H1 (cell line): ENCODE results near the gene ZNF232. TPM values are rescaled to one million over a fixed set of nuclear protein-coding genes. Genes with fewer than 3 reads are reported as not detected.

Experiments
- CTCF ChIA-PET: fragments of 300-600 bp; sonication (Branson Sonifier 250); formaldehyde crosslinking; loops from one replicate; lab custom pipeline; 2021; ENCODE audit not compliant: partially characterized antibody; lab: Charles Lee
- POLR2A ChIA-PET: fragments of 300-600 bp; sonication (Branson Sonifier 250); formaldehyde crosslinking; loops from one replicate; lab custom pipeline; 2021; ENCODE audit warnings: inconsistent platforms; ENCODE audit not compliant: partially characterized antibody; lab: Charles Lee
- DNase-seq, 2 experiments: peaks; one replicate each; pipeline versions ENCODE4 v3.0.0 to v3.0.0-alpha.2; 2010 to 2022; ENCODE audit warnings: low spot score in 2 of 2, low read depth in 1 of 2, mixed read lengths in 1 of 2
- FAIRE-seq: peaks from 2 replicates; lab custom pipeline; 2011; peaks lifted over from hg19 to GRCh38; lab: Jason Lieb, UNC
- H2AFZ ChIP-seq: 2 replicates; pipeline ENCODE4 v1.8.1; 2012; ENCODE audit warnings: low read length, inconsistent platforms
- H2AK5ac ChIP-seq: 2 replicates; pipeline ENCODE4 v1.6.1; 2013; ENCODE audit warnings: low read depth, low read length
- H2BK120ac ChIP-seq: replicated peaks from 2 replicates; pipeline ENCODE3; 2013; ENCODE audit warnings: low read depth, low read length, inconsistent platforms
- H2BK12ac ChIP-seq: 2 replicates; pipeline ENCODE4 v1.6.1; 2013; ENCODE audit warnings: low read depth, low read length
- H2BK15ac ChIP-seq: 2 replicates; pipeline ENCODE4 v1.6.1; 2013; ENCODE audit warnings: low read length
- H2BK20ac ChIP-seq: 2 replicates; pipeline ENCODE4 v1.6.1; 2013; ENCODE audit warnings: low read length
- H2BK5ac ChIP-seq: 2 replicates; pipeline ENCODE4 v1.6.1; 2013; ENCODE audit warnings: low read depth, low read length
- H3K14ac ChIP-seq: 2 replicates; pipeline ENCODE4 v1.6.1; 2013; ENCODE audit warnings: inconsistent platforms; ENCODE audit not compliant: insufficient read length
- H3K18ac ChIP-seq: 2 replicates; pipeline ENCODE4 v1.6.1; 2013; ENCODE audit warnings: low read length; ENCODE audit errors: extremely low read depth
- H3K23ac ChIP-seq: 2 replicates; pipeline ENCODE4 v1.6.1; 2013; ENCODE audit warnings: inconsistent platforms; ENCODE audit not compliant: insufficient read length
- H3K23me2 ChIP-seq: 2 replicates; pipeline ENCODE4 v1.6.1; 2013; ENCODE audit warnings: low read depth, low read length
- H3K27ac ChIP-seq: 2 replicates; pipeline ENCODE4 v1.6.1; 2011; ENCODE audit warnings: low read depth, low read length, inconsistent platforms
- H3K27me3 ChIP-seq, 4 experiments: replicated peaks in 1 of 4; 1 replicate in 1 of 4; 2 replicates in 3 of 4; pipeline versions ENCODE4 v1.6.1 to v1.8.1; 2011 to 2013; ENCODE audit warnings: low read length in 3 of 4, mild to moderate bottlenecking in 3 of 4, inconsistent platforms in 2 of 4, mixed read lengths in 2 of 4, moderate library complexity in 1 of 4; ENCODE audit not compliant: control insufficient read depth in 3 of 4, insufficient read depth in 3 of 4; ENCODE audit errors: extremely low read depth in 1 of 4
- H3K36me3 ChIP-seq, 4 experiments: 2 replicates each; pipeline versions ENCODE4 v1.6.1 to v1.8.1; 2011 to 2013; ENCODE audit warnings: mild to moderate bottlenecking in 4 of 4, low read length in 3 of 4, moderate library complexity in 2 of 4, control low read depth in 1 of 4, inconsistent platforms in 1 of 4; ENCODE audit not compliant: insufficient read depth in 4 of 4, control insufficient read depth in 2 of 4
- H3K4ac ChIP-seq: replicated peaks from 2 replicates; pipeline ENCODE3; 2013; ENCODE audit warnings: low read length, low read depth, mixed read lengths, inconsistent platforms; ENCODE audit not compliant: insufficient read length
- H3K4me1 ChIP-seq, 4 experiments: replicated peaks in 1 of 4; 1 replicate in 1 of 4; 2 replicates in 3 of 4; pipeline versions ENCODE4 v1.6.1 to v1.8.1; 2011 to 2013; ENCODE audit warnings: low read length in 3 of 4, inconsistent platforms in 2 of 4, mixed read lengths in 1 of 4; ENCODE audit not compliant: insufficient read depth in 4 of 4, control insufficient read depth in 3 of 4
- H3K4me2 ChIP-seq, 2 experiments: 2 replicates each; pipeline versions ENCODE4 v1.6.1 to v1.8.1; 2011 to 2013; ENCODE audit warnings: low read depth in 2 of 2, low read length in 2 of 2, control low read depth in 1 of 2, inconsistent platforms in 1 of 2, mild to moderate bottlenecking in 1 of 2; ENCODE audit not compliant: insufficient read depth in 1 of 2
- H3K4me3 ChIP-seq, 4 experiments: fragments of 200-600, 300-600 bp in 1 of 4; sonication (generic), shearing (Covaris generic), sonication (Bioruptor Twin) in 1 of 4; 2 replicates each; pipeline versions ENCODE4 v1.5.1 to v1.8.1; 2011 to 2016; ENCODE audit warnings: low read length in 4 of 4, low read depth in 3 of 4, control low read depth in 2 of 4, inconsistent platforms in 2 of 4, mild to moderate bottlenecking in 2 of 4, mixed read lengths in 1 of 4, moderate library complexity in 1 of 4; ENCODE audit not compliant: insufficient read depth in 2 of 4; ENCODE audit errors: extremely low read depth in 1 of 4
- H3K56ac ChIP-seq: replicated peaks from 2 replicates; pipeline ENCODE3; 2013; ENCODE audit warnings: low read depth, mild to moderate bottlenecking, mixed read lengths, low read length, inconsistent platforms; ENCODE audit not compliant: insufficient read length
- H3K79me1 ChIP-seq: 2 replicates; pipeline ENCODE4 v1.6.1; 2013; ENCODE audit warnings: low read depth, low read length, control low read depth
- H3K79me2 ChIP-seq, 2 experiments: 2 replicates each; pipeline versions ENCODE4 v1.6.1 to v1.8.1; 2012 to 2013; ENCODE audit warnings: low read length in 2 of 2, mild to moderate bottlenecking in 2 of 2, inconsistent platforms in 1 of 2; ENCODE audit not compliant: insufficient read depth in 2 of 2, control insufficient read depth in 1 of 2
- H3K9ac ChIP-seq, 4 experiments: replicated peaks in 1 of 4; 1 replicate in 1 of 4; 2 replicates in 3 of 4; pipeline versions ENCODE4 v1.6.1 to v1.8.1; 2011 to 2013; ENCODE audit warnings: low read depth in 3 of 4, low read length in 3 of 4, control low read depth in 2 of 4, mild to moderate bottlenecking in 2 of 4, moderate library complexity in 2 of 4, inconsistent platforms in 1 of 4; ENCODE audit errors: extremely low read depth in 1 of 4
- H3K9me3 ChIP-seq, 2 experiments: 2 replicates each; pipeline versions ENCODE4 v1.6.1 to v1.8.1; 2012 to 2013; ENCODE audit warnings: mild to moderate bottlenecking in 2 of 2, moderate library complexity in 2 of 2, control low read depth in 1 of 2, inconsistent platforms in 1 of 2, low read depth in 1 of 2, low read length in 1 of 2, mixed read lengths in 1 of 2; ENCODE audit not compliant: insufficient read depth in 2 of 2
- H4K20me1 ChIP-seq, 2 experiments: replicated peaks in 1 of 2; 2 replicates each; pipeline versions ENCODE3 to v1.8.1; 2011 to 2013; ENCODE audit warnings: inconsistent platforms in 2 of 2, low read length in 2 of 2, mild to moderate bottlenecking in 1 of 2; ENCODE audit not compliant: insufficient read depth in 2 of 2, control insufficient read depth in 1 of 2
- H4K5ac ChIP-seq: 2 replicates; pipeline ENCODE4 v1.6.1; 2013; ENCODE audit warnings: low read length, low read depth, mixed read lengths, inconsistent platforms; ENCODE audit not compliant: insufficient read length
- H4K8ac ChIP-seq: 2 replicates; pipeline ENCODE4 v1.8.0; 2013; ENCODE audit warnings: mild to moderate bottlenecking, moderate library complexity, low read length, inconsistent platforms; ENCODE audit not compliant: insufficient read depth; ENCODE audit errors: extremely low read depth
- H4K91ac ChIP-seq: replicated peaks from 2 replicates; pipeline ENCODE3; 2013; ENCODE audit warnings: low read length, mixed read lengths, inconsistent platforms; ENCODE audit not compliant: insufficient read length
- BACH1 ChIP-seq: IDR thresholded peaks from 2 replicates; pipeline ENCODE4 v1.6.1; 2012; ENCODE audit warnings: low read length, improper control_type of control experiment
- CHD2 ChIP-seq: IDR thresholded peaks from 2 replicates; pipeline ENCODE4 v1.6.1; 2012; ENCODE audit warnings: low read length, improper control_type of control experiment
- WGBS, 2 experiments: shearing (Covaris generic) in 1 of 2; methylation state at CpG; one replicate each; pipeline versions ENCODE4 v1.1.6 to v1.1.7; 2013 to 2015; ENCODE audit warnings: low lambda C conversion rate in 2 of 2, mixed read lengths in 2 of 2, inconsistent platforms in 1 of 2, low coverage in 1 of 2, missing lambda C conversion rate in 1 of 2; ENCODE audit not compliant: insufficient replicate concordance in 2 of 2, insufficient coverage in 1 of 2, insufficient read length in 1 of 2; ENCODE audit errors: extremely low coverage in 1 of 2, missing lambda C conversion rate in 1 of 2; 5-methylcytosine and 5-hydroxymethylcytosine counted together
- polyA plus RNA-seq, 7 experiments: library from polyadenylated mRNA; depleted of rRNA in 3 of 7; stranded (reverse) in 5 of 7; unstranded in 2 of 7; fragments of >200 nt in 5 of 7; fragments of 200-250 nt in 2 of 7; gene quantifications; 1 replicate in 5 of 7; 2 replicates in 1 of 7; 4 replicates in 1 of 7; pipeline versions ENCODE4 v1.2.1 to v1.2.3, GENCODE V29; 2011 to 2013; ENCODE audit warnings: missing spikeins in 2 of 7, mixed read lengths in 2 of 7
- total RNA-seq: library from RNA; stranded (reverse); fragmentation: NEBNext Ultra II Directional; extraction: Animal tissue kit (Norgen Biotek cat#: 25700); gene quantifications from 2 replicates; pipeline ENCODE4 v1.2.1, GENCODE V29; 2021
- TF ChIP-seq, protein P1 (sequence below): IDR thresholded peaks from 2 replicates; pipeline ENCODE4 v1.6.1; 2012; ENCODE audit warnings: inconsistent platforms

ZNF232 gene
- total and polyA plus RNA-seq, 2 of the 8 experiments (the other 6 are each of a cell fraction or from before 2014, with no cell fraction given), result 11.1 to 41.0 TPM

GRCh38 chr17:5096731-5097100 lies 15.0 kb downstream of the ZNF232 start:
- peaks cover 6% of the 10 kb centered on the region; the same call in 1 of the 2 replicates for H3K23me2 ChIP-seq
- no peak overlapping the region for H3K9ac ChIP-seq
- H2BK120ac ChIP-seq, result no peak overlapping the region
- TF ChIP-seq BACH1 (no peak), CHD2 (no peak)
- TF ChIP-seq, protein P1, sequence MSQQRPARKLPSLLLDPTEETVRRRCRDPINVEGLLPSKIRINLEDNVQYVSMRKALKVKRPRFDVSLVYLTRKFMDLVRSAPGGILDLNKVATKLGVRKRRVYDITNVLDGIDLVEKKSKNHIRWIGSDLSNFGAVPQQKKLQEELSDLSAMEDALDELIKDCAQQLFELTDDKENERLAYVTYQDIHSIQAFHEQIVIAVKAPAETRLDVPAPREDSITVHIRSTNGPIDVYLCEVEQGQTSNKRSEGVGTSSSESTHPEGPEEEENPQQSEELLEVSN, result no peak
- CTCF ChIA-PET, result no interaction called here
- no peak overlapping the region for H2BK15ac ChIP-seq
- no peak overlapping the region for H2AK5ac ChIP-seq
- H3K14ac ChIP-seq, result no peak overlapping the region
- H4K5ac ChIP-seq, result no peak overlapping the region
- H3K4ac ChIP-seq, result no peak overlapping the region
- peaks cover 0 to 15% (median 9%) of the 10 kb centered on the region in 4 experiments; a peak in 6 of 7 replicates for H3K27me3 ChIP-seq
- peak overlapping the region; percentile 59 to 79 (median 64) for H3K4me3 ChIP-seq
- H3K79me2 ChIP-seq, result no peaks in the 10 kb centered on the region
- H2BK5ac ChIP-seq, result 0 out of 2 replicates have a peak overlapping the region, but pooled peaks have one; percentile 75
- no peaks in the 10 kb centered on the region for H3K79me1 ChIP-seq
- peaks cover 0 to 4% (median 0%) of the 10 kb centered on the region in 4 experiments; a peak in 2 of 8 replicates for H3K36me3 ChIP-seq
- no peak overlapping the region for H3K23ac ChIP-seq
- no peak overlapping the region for H4K91ac ChIP-seq
- no peak for DNase-seq
- H2BK20ac ChIP-seq, result no peak overlapping the region
- no peak for FAIRE-seq
- POLR2A ChIA-PET, result interaction anchor here (1.0 to 2.9 kb wide), 4 partner anchors 11 to 28 kb away, joined by 3 to 20 read pairs (median 10); partner anchors contain the start of genes ZFP3 and ZNF232
- H3K27ac ChIP-seq, result no peak overlapping the region
- no peak overlapping the region for H3K18ac ChIP-seq
- H2AFZ ChIP-seq, result no peak overlapping the region; the same call in 1 of the 2 replicates
- peak overlapping the region; percentile 89 to 93 for H3K4me2 ChIP-seq
- peaks cover 33 to 41% of the 10 kb centered on the region in 2 experiments for H3K9me3 ChIP-seq
- H4K20me1 ChIP-seq, result no peaks in the 10 kb centered on the region
- peak overlapping the region; percentile 81; the same call in 1 of the 2 replicates for H4K8ac ChIP-seq
- H2BK12ac ChIP-seq, result 0 out of 2 replicates have a peak overlapping the region, but pooled peaks have one; percentile 27
- H3K56ac ChIP-seq, result no peak overlapping the region
- H3K4me1 ChIP-seq, result no peaks in the 10 kb centered on the region
- 54% methylated on average over 5 of the region's 7 CpGs; no CpG with 5 or more reads in 1 of the 2 experiments for WGBS, 2 experiments
